NK-92 (cell line): ENCODE results near the gene MARCHF3.
"Not testable (repeated sequence)": the region's sequence is repeated elsewhere in the genome, so short reads cannot be mapped to it uniquely, and the experiment has no call there.

ENCODE experiments used
- DNase-seq: peaks from one replicate; lab custom pipeline; 2025; ENCODE audit not compliant: unreplicated experiment; lab: John Stamatoyannopoulos, UW

MARCHF3 gene

DNA sequence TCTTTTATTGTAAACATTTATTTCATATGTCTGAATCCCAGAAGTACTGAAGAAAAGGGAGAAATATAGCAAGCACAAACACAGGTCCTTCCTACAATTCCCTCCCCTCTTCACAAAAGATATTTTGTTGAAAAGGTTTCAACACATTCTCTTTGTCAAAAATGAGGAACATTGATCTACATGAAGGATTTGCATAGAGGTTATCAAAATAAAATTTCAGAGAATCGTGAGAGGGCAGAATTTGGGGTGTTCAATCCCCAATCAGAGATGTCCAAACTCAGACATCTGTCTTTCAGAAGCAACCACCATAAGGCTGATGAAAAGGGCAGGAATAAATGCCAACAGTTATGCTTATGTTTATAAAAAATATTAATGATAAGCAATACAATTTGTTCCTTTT, 69.2 kb downstream of the MARCHF3 start:
- DNase-seq = no peak

DNA sequence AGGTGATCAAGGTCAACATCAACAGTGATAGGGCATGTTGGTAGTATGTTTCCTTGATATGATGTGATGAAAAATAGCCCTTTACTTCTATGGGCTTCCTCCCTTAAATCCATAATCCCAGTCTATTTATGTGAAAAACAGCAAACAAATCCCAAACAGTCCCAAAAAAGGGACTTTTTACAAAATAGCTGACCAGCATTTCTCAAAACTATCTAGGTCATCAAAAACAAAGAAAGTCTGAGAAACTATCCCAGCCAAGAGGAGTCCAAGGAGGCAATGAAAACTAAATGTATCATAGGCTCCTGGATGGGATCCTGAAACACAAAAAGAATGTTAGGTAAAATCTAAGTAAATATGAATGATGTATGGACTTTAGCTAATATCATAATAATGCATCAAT, 71.2 kb downstream of the MARCHF3 start:
- no peak for DNase-seq

DNA sequence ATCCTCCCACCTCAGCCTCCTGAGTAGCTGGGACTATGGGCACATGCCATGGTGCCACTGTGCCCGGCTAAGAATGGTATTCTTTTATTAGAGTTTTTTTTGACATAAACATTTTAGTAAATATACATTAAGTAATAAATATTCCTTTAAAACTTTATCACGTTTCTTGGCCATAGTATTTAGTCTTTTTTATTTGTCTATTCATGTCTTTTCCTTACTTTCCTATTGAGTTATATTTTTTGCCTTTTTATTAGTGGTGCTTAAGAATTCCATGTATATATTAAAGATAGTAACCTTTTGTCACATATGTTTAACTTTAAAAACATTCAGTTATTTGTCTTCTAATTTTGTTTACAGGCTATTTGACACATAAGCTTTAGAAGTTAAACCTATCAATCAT, 73.4 kb downstream of the MARCHF3 start:
- DNase-seq = no peak

DNA sequence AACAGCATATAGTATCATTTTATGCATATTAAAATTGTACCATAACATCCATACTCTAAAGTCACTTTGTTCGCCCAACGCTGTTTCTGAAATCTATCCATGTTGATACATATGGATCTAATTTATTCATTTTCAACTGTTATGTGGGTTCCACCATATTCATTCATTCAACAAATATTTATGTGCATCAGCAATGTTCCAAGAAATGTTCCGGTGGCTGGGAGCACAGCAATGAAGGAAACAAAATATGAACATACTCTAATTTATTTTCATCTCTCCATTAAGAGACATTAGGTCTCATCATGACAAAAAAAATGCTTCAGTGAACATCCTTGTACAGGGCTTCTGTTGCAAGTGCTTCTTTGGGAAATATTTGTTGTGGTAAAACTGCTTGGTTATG, 75.4 kb downstream of the MARCHF3 start:
- DNase-seq = no peak

DNA sequence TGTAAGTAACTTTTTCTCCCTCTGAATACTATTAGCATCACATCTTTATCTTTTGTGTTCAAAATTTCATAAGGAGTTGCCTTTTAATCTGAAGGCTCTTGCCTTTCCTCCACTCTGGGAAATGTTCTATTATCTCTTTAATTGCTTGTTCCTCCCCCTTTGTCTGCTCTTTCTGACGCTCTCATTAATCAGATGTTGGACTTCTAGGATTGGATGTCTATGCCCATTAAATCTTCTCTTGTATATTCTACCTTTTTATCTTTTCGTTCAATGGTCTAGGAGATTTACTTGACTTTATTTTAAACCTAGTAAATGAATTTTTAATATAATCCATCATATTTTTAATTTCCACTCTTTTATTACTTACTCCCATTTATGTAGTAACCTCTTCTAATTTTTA, 76.7 kb downstream of the MARCHF3 start:
- no peak for DNase-seq

DNA sequence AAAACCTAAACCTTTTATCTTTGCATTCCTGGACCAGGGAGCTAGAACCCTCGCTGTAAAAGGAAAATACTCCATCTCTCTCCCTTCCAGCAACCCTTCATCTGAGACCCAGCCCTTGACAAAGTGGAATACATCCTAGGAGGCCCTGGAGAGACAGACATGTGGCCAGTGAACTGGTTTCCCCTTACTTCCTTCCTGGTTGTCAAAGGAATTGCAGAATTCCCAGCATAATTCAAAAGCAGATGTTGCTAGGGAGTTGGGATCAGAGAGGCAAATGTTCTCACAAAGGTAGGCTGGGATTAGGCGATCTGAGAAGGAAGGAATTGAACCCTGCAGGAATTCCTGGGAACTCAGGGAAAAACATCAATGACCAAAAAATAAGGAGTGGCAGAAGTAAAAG, 80.9 kb downstream of the MARCHF3 start:
- no peak for DNase-seq

DNA sequence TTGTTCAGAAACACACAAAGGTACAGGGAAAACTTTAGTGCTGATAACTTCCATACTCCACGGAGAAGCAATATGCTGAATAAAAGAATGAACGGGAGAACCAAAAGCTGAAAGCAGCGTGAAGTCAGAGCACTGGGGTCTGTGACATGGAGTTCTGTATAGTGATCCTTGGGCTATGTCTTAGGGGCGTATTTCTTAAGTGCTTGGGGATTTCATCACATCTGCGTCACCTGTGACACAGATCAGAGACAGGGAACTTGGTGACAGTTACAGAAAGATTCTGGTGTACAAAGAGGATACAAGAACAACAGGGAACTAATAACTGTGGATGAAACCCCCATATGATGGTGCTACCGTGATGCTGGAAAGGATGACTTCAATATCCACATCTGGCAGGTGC, 81.9 kb downstream of the MARCHF3 start:
- no peak for DNase-seq

DNA sequence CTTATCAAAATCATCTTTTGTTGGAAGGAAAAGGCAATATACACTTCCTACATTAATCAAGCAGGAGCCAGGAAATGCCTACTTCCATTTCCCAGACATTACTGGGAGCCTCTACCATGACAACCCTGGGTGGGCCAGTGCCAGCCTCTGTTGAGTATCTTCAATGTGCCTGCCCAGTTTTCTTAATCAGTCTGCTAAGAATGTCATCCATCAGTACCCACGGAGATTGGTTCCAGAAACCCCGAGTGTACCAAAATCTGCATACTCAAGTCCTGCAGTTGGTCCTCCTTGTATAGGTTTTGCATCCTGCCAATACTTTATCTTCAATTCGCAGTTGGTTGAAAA, 82.4 kb downstream of the MARCHF3 start:
- no peak for DNase-seq

DNA sequence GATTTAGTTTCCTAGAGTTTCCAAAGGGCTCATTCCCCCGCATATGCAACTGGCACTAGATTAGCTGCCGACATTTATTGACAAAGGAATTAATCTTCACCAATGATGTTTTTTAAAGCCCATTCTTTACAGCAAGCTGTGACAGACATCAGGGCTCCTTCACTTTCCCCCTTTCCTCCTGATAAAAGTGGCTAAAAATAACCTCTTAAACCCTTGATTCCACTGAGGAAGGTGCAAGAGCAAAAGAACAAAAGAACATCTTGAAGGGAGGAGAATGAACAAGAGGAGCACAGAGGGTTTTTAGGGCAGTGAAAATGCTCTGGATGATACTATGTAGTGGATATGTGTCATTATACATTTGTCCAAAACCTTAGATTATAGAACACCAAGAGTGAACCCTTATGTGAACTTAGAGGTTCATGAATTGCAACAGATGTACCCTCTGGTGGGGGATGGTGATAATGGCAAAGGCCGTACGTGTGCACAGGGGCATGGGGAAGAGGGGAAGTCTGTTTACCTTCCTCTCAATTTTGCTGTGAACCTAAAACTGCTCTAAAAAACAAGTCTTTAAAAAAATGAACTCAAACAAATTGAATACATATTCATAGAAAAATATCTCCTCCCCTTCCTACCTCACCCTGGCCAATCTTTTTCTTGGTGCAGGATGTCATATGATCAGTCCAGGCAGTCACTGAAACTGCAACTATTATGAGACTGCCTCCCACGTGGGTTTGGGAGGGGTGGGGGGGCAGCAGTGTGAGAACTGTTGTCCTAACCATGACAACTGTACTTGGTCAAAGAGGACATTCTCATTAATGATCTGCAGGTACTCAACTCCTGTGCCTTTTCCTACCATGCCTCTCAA, 83.0 kb downstream of the MARCHF3 start:
- DNase-seq = no peak

DNA sequence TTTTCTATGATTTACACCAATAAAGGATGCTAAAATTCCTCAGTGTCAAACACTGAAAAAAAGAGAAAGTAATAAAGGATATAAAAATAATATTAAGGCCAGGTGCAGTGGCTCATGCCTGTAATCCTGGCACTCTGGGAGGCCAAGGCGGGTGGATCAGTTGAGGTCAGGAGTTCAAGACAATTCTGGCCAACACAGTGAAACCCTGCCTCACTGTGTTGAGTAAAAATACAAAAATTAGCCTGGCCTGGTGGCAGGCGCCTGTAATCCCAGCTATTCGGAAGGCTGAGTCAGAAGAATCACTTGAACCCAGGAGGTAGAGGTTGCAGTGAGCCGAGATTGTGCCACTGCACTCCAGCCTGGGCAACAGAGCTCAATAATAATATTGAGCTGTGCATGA, 87.5 kb downstream of the MARCHF3 start:
- DNase-seq = not testable (repeated sequence)

DNA sequence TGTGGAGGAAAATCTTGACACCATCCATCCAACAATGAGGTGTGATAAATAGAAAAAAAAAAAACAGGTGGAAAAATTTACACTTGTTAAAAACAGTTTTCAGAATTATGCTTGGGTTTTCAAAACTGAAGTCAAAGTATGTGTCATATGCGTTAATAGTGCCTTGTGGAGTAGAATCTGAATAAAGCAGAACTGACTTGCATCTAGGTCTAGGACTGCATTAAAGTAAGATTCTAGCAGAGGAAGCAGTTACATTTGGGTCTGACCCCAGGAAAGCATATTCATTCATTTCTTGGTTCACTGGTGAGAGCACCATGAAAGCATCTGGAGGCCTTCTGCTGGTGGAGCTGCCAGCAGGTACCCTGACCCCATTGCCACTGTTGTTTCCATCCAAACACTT, 89.0 kb downstream of the MARCHF3 start:
- no peak for DNase-seq

DNA sequence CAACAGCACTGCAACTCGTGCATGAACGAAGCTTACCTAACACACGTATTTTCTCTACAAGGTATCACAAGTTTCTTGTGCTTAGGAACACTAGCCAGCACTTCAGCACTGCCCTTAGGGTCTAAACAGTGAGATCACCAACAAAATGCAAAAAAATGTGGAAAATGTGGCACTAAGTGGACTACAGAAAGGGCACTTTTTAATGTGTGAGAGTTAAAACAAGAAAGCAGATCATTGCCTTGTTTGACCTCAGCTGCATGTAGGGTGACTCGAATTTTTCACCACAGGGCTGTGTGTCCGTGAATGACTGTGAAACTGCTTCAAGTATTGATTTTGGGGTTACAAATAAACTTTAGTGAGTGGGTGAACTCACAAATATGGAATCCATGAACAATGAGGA, 90.5 kb downstream of the MARCHF3 start:
- DNase-seq = no peak

DNA sequence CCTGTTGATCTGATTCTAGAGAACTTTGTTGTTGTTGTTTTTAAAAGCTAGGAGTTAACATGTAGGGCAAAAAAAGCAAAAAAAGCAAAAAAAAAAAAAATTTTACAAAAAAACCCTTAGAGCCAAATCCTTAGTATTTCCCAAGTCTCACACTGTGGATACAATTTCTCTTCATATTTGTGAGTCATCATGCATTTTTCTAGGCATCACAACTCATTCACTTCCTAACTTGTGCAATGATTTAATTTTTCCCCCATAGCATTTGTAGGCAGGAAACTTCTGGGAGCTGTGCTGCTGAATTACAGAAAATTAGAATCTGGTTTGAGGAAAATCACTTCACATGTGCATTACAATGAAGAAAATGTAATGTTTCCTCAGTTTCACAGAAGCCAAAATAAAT, 91.9 kb downstream of the MARCHF3 start:
- DNase-seq = no peak

DNA sequence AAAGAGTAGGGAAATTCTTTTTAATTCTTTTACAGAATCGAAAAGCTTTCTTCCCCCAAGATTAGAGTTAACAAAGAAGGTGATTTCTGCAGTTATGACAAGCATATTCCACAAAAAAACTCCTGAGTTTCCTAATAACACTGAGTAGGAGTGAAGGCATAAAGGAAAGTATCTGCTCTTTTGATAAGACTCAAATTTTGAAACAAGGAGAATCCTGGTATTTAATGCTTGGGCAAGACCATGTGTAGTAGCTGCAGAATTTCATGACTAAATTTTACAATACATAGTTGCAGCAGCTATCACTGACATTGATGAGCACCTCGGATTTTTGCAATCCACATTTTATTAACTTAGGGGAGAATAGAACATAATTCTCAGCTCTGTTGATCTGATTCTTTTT, 92.6 kb downstream of the MARCHF3 start:
- no peak for DNase-seq

DNA sequence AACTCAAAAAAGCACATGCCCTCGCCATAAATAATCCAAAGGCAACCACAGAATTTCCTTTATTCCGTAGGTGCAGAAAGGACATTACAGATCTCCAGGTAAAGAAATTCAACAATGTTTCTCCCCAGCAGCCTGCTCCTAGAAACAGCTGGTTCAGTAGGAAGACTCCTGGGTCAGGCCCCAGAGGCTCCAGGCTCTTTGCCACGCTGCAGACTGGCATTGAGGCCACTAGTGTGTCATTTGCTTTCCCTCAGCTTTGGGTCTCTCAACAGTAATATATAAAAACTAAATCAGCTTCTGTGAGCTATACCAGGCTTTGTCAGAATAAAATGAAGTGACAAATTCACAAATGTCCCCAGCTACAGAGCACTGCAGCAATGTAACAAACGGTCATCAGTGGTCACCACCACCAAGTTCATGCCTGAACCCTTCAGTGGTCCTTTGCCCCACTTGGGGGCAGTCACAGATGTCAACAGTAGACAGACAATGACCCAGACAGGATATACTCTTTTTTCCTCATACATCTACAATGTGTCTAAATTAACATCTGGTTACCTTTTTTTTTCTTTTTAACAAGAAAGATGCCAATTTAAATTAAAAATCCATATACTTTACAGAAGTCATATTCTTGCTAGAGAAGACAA, 93.5 kb downstream of the MARCHF3 start:
- no peak for DNase-seq

DNA sequence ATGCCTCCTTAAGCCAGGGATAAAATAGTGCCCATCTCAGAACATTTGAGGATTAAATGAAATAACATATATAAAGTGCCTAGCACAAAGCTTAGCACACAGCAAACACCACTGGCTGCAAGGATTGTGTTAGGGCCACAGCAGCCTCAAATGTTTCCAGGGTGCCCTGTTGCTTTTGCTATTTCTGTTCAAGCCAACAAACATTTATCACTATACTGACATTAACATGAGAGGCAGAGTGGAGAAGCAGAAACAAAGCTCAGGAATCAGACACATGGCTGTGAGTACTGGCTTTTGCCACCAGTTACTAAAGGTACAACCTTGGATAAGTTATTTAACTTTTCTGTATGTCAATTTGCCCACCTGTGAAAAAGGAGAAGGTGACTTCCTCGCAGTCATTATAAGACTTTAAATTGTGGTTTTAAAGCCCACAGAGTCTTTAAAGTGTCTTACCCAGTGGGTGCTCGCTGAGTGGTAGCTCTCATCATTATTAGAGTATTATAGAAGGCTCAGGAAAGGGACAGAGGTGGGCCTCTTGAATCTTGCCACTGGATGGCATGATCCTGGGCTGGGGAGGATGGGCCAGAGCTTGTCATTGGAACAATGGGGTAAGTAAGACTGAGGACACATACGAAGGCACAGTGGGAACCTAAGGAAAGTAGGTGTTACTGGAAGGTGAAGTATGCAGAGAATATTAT, 98.2 kb downstream of the MARCHF3 start:
- no peak for DNase-seq

DNA sequence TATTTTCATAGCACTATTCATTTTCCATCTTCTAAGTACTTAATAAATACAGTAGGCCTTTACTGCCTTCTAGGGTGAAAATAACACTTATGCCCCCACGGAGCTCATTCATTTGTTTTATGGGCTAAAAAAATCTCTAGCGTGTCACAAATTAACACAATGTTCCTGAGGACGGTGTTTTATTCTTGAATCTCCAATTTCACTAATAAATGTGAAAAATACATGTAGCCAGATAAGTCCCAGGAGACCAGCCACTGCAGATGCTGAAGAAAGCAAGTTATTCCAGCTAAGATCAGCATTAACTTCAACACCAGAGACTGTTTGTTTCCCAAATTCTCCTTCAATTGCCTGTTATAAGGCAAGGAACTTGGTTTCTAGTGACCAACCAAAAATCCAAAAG, 102.3 kb downstream of the MARCHF3 start:
- DNase-seq = no peak

DNA sequence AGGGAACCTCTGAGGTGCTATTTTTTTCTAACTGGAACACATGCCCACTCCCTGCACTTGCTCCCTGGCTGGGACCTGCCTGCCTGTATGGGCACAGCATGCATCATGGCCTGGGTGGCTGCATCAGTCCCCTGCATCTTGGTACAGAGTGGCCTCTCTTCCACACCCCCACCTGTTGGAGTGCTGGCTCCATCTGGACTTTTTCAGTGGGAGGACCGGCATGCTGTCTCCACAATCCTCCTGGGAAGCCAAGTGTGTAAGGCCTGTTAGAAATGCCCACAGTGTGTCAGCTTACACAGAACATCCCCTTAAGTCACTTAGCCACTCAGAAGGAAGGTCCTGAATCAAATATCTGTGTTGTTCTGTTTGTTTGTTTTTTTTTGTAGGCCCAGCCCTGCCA, 102.9 kb downstream of the MARCHF3 start:
- DNase-seq = no peak

DNA sequence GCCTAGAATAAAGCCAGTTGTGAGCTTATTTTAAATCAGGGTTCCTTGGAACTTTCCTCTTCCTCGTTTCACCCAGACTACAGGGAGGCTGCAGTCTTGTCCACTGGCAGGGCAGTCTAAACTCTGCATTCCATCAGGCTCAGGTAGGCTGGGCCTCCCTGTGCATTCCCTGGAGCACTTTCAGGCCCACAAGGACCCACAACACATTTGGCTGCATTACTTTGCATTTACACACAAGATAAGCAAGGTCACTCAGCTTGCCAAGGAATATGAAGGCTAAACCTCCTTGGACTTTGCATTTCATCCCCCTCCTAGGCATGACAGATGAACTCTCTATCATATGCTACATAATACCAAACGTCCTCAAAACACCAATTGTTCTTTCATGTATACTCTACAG, 104.2 kb downstream of the MARCHF3 start:
- DNase-seq = no peak

DNA sequence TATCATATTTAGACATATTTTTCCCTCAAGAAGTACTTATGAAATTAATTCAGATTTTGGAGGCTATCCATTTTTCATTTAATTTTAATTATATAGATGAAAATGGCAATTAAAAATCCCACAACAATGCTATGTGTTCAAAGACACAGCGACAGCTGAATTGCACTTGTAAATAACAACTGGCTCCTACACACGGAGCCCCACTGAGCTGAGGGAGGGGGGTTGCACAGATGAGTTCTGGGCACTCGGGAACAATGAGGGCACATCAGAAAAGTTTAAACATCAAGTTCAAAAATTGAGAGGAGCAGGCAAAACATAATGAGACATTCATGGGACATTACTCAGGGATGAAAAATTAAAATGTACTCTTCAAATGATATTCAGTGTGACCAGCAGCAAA, 104.9 kb downstream of the MARCHF3 start:
- no peak for DNase-seq

DNA sequence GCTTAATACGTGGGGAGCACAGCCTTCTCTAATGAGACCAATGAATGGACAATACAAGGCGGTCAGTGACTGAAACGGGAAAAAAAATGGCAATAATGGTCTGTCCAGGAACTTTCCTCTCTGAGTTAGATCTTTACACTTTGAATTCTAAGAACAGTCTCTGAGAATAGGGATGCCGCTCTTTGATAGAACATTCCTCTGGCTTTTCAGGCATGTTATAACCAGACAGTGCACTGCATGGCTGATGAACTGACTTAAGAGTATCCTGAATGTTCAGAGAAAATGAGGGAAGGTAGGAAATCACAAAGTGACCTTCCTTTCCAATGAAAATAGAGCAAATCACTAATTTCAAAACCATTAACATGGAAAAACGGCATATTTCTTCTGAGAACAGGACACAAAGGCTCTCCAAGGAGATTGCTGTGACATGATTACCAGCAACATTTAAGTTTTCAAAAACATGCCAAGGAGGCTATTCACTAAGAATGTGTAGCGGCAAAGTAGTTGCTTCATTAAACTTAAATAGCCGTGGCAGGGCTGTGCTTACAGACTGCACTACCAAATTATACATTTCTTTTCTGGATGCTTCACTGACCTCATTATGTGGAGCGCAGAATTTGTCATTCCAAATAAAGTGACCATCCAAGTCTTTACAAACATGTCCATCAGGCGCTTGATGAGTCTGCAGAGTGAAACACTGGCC, 105.9 kb downstream of the MARCHF3 start:
- no peak for DNase-seq
